ENCODE data around the gene FXYD2. TPM values are rescaled to one million over a fixed set of nuclear protein-coding genes. Genes with fewer than 3 reads are reported as not detected.
A peak's percentile ranks its signal among the peaks of the same experiment; 100 is the strongest.

The FXYD2 gene
- total and polyA plus RNA-seq, 2 of the 13 experiments (the other 11 are each of a cell fraction or from before 2014, with no cell fraction given) = 45.9 to 106 TPM

DNA sequence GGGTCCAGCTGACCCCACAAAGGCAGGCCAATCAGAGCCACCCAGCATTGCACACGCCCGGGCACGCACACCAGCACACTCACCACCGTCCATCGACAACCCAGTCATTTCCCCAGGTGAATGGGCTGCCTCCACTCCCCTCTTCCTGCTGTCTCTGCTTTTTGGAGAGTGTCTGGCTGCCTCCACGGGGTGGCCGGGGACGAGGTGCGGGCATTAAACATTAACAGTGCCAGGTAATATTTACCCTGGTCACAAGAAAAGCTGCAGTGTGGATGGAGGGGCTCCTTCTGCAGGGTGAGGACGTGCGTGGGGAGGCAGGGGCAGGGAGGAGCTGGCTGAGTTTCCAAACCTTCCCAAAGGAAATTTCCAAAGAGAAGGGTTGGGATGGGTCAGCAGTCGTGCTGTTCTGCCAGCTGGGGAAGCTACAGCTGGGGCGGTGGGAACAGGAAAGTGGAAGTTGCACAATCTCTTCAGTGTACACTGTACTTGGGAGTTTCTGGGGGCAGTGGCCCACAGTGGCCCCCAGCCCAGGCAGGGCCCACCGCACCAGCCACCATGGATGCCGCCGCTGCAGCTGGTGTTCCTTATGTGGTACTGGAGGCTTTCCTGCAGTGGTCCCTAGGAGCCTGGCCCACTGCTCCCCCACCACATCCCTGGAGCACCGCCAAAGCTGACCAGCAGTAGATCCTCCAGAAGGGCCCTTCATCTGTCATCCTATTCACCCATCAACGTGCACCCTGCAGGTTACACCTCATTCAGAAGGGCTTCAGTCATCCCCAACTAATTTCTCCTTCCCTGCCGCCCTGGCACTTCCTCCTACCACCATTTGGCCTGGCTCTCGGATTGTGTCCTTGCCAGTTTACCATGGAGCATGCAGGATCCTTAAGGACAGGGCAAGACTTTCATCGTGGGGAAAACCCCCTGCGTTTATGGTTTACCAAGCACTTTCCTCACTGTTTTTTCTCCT is at the start of gene FXYD2 (continued):
- TF ChIP-seq GABPA (IDR thresholded peaks at IDR 0.05; ENCODE audit: low read depth, low read length) (no peak), GABPA (CRISPR knock-in tag; IDR thresholded peaks at IDR 0.05; ENCODE audit: low read depth) (no peak), ZNF629 (CRISPR knock-in tag; conservative IDR thresholded peaks at IDR 0.05) (peak; percentile 27; the same call in 1 of the 2 replicates), SMAD1 (CRISPR knock-in tag; IDR thresholded peaks at IDR 0.05; ENCODE audit: borderline replicate concordance, low read depth) (no peak), ATM (IDR thresholded peaks at IDR 0.05; ENCODE audit: borderline replicate concordance) (no peak), ZNF207 (IDR thresholded peaks at IDR 0.05; ENCODE audit: borderline replicate concordance) (no peak), SAP130 (CRISPR knock-in tag; IDR thresholded peaks at IDR 0.05; ENCODE audit: low read depth) (peak; percentile 33; the same call in 1 of the 2 replicates), KLF12 (CRISPR knock-in tag; IDR thresholded peaks at IDR 0.05; ENCODE audit: borderline replicate concordance) (no peak), ZNF12 (CRISPR knock-in tag; IDR thresholded peaks at IDR 0.05) (no peak), KAT2B (IDR thresholded peaks at IDR 0.05; ENCODE audit: borderline replicate concordance, low read depth, low read length) (no peak), ZKSCAN8 (CRISPR knock-in tag; IDR thresholded peaks at IDR 0.05; ENCODE audit: borderline replicate concordance) (no peak), TRIM24 (CRISPR knock-in tag; IDR thresholded peaks at IDR 0.05) (no peak), CHD4 (IDR thresholded peaks at IDR 0.05; ENCODE audit: borderline replicate concordance, low read length) (no peak), RBM39 (IDR thresholded peaks at IDR 0.05; ENCODE audit: low read depth, low read length, poor library complexity, severe bottlenecking) (no peak), ZNF891 (CRISPR knock-in tag; IDR thresholded peaks at IDR 0.05) (no peak), ATF7-NPFF (CRISPR knock-in tag; IDR thresholded peaks at IDR 0.05; ENCODE audit: low read depth) (no peak), SYNCRIP (IDR thresholded peaks at IDR 0.05; ENCODE audit: insufficient read depth, low read depth, low read length) (no peak), EEA1 (CRISPR knock-in tag; IDR thresholded peaks at IDR 0.05; ENCODE audit: borderline replicate concordance) (no peak)
- TF ChIP-seq, protein P1, sequence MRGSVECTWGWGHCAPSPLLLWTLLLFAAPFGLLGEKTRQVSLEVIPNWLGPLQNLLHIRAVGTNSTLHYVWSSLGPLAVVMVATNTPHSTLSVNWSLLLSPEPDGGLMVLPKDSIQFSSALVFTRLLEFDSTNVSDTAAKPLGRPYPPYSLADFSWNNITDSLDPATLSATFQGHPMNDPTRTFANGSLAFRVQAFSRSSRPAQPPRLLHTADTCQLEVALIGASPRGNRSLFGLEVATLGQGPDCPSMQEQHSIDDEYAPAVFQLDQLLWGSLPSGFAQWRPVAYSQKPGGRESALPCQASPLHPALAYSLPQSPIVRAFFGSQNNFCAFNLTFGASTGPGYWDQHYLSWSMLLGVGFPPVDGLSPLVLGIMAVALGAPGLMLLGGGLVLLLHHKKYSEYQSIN (CRISPR knock-in tag; IDR thresholded peaks at IDR 0.05; ENCODE audit: borderline replicate concordance) = no peak
- TF ChIP-seq, protein P2, sequence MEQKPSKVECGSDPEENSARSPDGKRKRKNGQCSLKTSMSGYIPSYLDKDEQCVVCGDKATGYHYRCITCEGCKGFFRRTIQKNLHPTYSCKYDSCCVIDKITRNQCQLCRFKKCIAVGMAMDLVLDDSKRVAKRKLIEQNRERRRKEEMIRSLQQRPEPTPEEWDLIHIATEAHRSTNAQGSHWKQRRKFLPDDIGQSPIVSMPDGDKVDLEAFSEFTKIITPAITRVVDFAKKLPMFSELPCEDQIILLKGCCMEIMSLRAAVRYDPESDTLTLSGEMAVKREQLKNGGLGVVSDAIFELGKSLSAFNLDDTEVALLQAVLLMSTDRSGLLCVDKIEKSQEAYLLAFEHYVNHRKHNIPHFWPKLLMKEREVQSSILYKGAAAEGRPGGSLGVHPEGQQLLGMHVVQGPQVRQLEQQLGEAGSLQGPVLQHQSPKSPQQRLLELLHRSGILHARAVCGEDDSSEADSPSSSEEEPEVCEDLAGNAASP (CRISPR knock-in tag; IDR thresholded peaks at IDR 0.05; ENCODE audit: borderline replicate concordance) = no peak
- TF ChIP-seq, protein P3, sequence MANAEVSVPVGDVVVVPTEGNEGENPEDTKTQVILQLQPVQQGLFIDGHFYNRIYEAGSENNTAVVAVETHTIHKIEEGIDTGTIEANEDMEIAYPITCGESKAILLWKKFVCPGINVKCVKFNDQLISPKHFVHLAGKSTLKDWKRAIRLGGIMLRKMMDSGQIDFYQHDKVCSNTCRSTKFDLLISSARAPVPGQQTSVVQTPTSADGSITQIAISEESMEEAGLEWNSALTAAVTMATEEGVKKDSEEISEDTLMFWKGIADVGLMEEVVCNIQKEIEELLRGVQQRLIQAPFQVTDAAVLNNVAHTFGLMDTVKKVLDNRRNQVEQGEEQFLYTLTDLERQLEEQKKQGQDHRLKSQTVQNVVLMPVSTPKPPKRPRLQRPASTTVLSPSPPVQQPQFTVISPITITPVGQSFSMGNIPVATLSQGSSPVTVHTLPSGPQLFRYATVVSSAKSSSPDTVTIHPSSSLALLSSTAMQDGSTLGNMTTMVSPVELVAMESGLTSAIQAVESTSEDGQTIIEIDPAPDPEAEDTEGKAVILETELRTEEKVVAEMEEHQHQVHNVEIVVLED (CRISPR knock-in tag; IDR thresholded peaks at IDR 0.05; ENCODE audit: borderline replicate concordance) = no peak
- TF ChIP-seq, protein P4, sequence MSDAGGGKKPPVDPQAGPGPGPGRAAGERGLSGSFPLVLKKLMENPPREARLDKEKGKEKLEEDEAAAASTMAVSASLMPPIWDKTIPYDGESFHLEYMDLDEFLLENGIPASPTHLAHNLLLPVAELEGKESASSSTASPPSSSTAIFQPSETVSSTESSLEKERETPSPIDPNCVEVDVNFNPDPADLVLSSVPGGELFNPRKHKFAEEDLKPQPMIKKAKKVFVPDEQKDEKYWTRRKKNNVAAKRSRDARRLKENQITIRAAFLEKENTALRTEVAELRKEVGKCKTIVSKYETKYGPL (CRISPR knock-in tag; IDR thresholded peaks at IDR 0.05) = no peak

Data from HepG2 (cell line).